OCI-LY1 (cell line): ENCODE results near the gene SMIM13.

ENCODE experiments used
- H2AFZ ChIP-seq: fragments of 200-600 bp; sonication (generic), shearing (Covaris generic); 2 replicates; pipeline ENCODE4 v1.6.0; 2014; ENCODE audit warnings: antibody characterized with exemption, mild to moderate bottlenecking, low read length
- H3F3A ChIP-seq: fragments of 200-600 bp; sonication (generic), shearing (Covaris generic); 2 replicates; pipeline ENCODE4 v1.6.0; 2014; ENCODE audit warnings: mild to moderate bottlenecking, antibody characterized with exemption, low read length, moderate library complexity; ENCODE audit not compliant: insufficient read depth
- H3K27ac ChIP-seq: fragments of 200-600 bp; sonication (generic); 2 replicates; pipeline ENCODE4 v1.5.1; 2014; ENCODE audit warnings: low read length, mixed run types, mild to moderate bottlenecking, low read depth; ENCODE audit not compliant: poor library complexity, severe bottlenecking
- H3K27me3 ChIP-seq: fragments of 200-600 bp; sonication (generic); 2 replicates; pipeline ENCODE4 v1.6.0; 2014; ENCODE audit warnings: antibody characterized with exemption, mild to moderate bottlenecking, low read length, moderate library complexity; ENCODE audit not compliant: insufficient read depth
- H3K36me3 ChIP-seq: fragments of 200-600 bp; sonication (generic); 2 replicates; pipeline ENCODE4 v1.6.1; 2014; ENCODE audit warnings: mild to moderate bottlenecking, antibody characterized with exemption, low read length, moderate library complexity, mixed read lengths; ENCODE audit not compliant: insufficient read depth
- H3K4me1 ChIP-seq: fragments of 200-600 bp; sonication (generic); 2 replicates; pipeline ENCODE4 v1.5.1; 2014; ENCODE audit warnings: mild to moderate bottlenecking, low read length, moderate library complexity; ENCODE audit not compliant: insufficient read depth, severe bottlenecking
- H3K4me2 ChIP-seq: fragments of 200-600 bp; sonication (generic), shearing (Covaris generic); 2 replicates; pipeline ENCODE4 v1.6.1; 2014; ENCODE audit warnings: low read length
- H3K4me3 ChIP-seq: fragments of 200-600 bp; sonication (generic); 2 replicates; pipeline ENCODE4 v1.5.1; 2014; ENCODE audit warnings: low read length, low read depth, mild to moderate bottlenecking, mixed read lengths; ENCODE audit not compliant: poor library complexity, severe bottlenecking
- H3K79me2 ChIP-seq: fragments of 200-600 bp; shearing (Covaris generic); 2 replicates; pipeline ENCODE4 v1.6.1; 2016; ENCODE audit warnings: mixed run types, low read length, mixed read lengths; ENCODE audit not compliant: insufficient read depth
- H3K9ac ChIP-seq: fragments of 200-600 bp; sonication (generic), shearing (Covaris generic); 2 replicates; pipeline ENCODE4 v1.6.1; 2014; ENCODE audit warnings: mild to moderate bottlenecking, low read length, mixed read lengths
- H3K9me2 ChIP-seq: fragments of 200-600 bp; sonication (generic), shearing (Covaris generic); 2 replicates; pipeline ENCODE4 v1.6.1; 2014; ENCODE audit warnings: low read depth, mild to moderate bottlenecking, low read length, mixed read lengths
- H3K9me3 ChIP-seq: fragments of 200-600 bp; shearing (Covaris generic); 2 replicates; pipeline ENCODE4 v1.6.1; 2014; ENCODE audit warnings: low read length, mixed read lengths
- H4K20me1 ChIP-seq: fragments of 200-600 bp; sonication (generic), shearing (Covaris generic); 2 replicates; pipeline ENCODE4 v1.6.0; 2016; ENCODE audit warnings: mild to moderate bottlenecking, low read length; ENCODE audit not compliant: insufficient read depth
- EZH2 ChIP-seq: fragments of 200-600 bp; sonication (generic), shearing (Covaris generic); IDR thresholded peaks from 2 replicates; pipeline ENCODE4 v1.8.0; 2017; ENCODE audit warnings: borderline replicate concordance, mixed run types, mild to moderate bottlenecking, antibody characterized with exemption, low read length, moderate library complexity, mixed read lengths
- TF ChIP-seq, protein P1 (sequence below): fragments of 200-600 bp; sonication (generic), shearing (Covaris generic); IDR thresholded peaks from 2 replicates; pipeline ENCODE4 v1.5.1; 2017; ENCODE audit warnings: mild to moderate bottlenecking, antibody characterized with exemption, low read length, moderate library complexity, mixed read lengths

The SMIM13 gene

DNA sequence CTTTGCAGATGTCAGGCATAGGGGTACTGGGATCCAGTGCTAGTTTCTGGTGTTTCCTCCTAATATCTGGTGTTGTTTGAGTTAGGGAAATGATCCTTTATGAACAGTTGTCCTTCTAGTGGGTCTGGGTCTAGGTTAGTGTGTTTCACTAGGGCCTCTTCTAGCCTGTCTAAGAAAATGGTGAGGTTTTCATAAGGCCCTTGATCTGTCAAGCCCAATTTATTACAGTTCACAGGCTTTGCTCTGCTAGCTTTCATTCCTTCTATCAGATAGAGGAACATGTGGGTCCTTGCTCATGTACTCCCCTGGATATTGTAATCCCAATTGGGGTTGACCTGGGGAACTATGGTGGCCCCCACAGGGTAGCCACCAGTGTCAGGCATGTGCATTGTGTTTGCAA lies 15.1 kb downstream of the SMIM13 start:
- Histone ChIP-seq H3K27ac (no peak overlapping the region), H3K27me3 (no peaks in the 10 kb centered on the region), H2AFZ (no peak overlapping the region), H3K9me3 (no peaks in the 10 kb centered on the region), H3K4me2 (no peak overlapping the region), H3K9ac (no peak overlapping the region), H3K79me2 (no peaks in the 10 kb centered on the region), H3K36me3 (no peaks in the 10 kb centered on the region), H3F3A (no peaks in the 10 kb centered on the region), H4K20me1 (no peaks in the 10 kb centered on the region), H3K9me2 (no peaks in the 10 kb centered on the region), H3K4me3 (no peak overlapping the region), H3K4me1 (no peaks in the 10 kb centered on the region)
- no peak for TF ChIP-seq EZH2
- TF ChIP-seq, protein P1, sequence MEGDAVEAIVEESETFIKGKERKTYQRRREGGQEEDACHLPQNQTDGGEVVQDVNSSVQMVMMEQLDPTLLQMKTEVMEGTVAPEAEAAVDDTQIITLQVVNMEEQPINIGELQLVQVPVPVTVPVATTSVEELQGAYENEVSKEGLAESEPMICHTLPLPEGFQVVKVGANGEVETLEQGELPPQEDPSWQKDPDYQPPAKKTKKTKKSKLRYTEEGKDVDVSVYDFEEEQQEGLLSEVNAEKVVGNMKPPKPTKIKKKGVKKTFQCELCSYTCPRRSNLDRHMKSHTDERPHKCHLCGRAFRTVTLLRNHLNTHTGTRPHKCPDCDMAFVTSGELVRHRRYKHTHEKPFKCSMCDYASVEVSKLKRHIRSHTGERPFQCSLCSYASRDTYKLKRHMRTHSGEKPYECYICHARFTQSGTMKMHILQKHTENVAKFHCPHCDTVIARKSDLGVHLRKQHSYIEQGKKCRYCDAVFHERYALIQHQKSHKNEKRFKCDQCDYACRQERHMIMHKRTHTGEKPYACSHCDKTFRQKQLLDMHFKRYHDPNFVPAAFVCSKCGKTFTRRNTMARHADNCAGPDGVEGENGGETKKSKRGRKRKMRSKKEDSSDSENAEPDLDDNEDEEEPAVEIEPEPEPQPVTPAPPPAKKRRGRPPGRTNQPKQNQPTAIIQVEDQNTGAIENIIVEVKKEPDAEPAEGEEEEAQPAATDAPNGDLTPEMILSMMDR, result no peak

DNA sequence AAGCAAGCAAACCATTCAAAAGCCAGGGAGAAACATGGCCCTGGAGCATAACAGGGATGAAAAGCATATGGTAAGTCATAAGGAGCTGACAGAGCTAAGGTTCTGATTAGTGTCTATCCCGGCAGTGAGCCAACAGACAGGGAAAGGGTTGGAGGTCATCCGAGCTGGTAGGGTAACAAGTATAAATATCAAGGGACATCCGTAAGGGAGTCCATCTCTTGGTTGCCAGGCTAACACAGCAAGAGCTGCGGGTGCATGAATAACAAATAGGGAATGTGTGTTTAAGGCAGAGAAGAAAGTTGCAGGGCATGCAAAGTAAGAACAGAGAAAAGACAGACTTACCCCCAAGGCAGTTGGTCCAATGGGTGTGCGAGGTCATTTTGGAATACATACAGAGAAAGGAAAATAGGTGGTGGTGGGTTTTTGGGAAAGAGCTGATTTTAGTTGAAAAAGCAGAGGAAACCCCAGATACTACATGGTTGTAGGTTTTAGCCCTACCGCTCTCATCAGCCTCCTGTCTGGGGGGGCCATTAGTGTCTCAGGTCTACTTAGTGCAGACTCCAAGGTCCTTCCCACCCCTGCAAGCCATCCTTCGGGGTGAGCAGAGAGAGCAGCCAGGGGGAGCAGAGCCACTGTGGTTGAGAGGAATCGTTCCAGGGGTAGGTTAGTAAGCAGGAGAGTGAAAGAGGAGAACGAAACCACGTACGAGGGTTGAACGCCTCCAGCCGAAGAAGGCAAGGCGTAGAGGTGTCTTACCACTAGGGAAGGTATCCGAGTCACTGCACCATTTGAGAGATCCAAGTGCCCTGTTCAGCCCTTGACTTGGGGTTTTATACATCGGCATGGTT lies 17.5 kb downstream of the SMIM13 start, which contains the start of gene ERVFRD-1:
TSS of gene ERVFRD-1 (minus strand) at position 805 of the 848 bp plus-strand sequence. CDS start 6,415 bp downstream, outside the sequence.
- no peak within 1 kb of the TSS for H3K4me2 ChIP-seq
- H3K36me3 ChIP-seq, result no peaks in the 10 kb centered on the region
- H3K27ac ChIP-seq, result no peak within 1 kb of the TSS
- H2AFZ ChIP-seq, result no peak within 1 kb of the TSS
- H3K27me3 ChIP-seq, result no peaks in the 10 kb centered on the region
- no peaks in the 10 kb centered on the region for H3F3A ChIP-seq
- H3K79me2 ChIP-seq, result peaks cover 6% of the 10 kb centered on the region; the same call in 1 of the 2 replicates
- H3K4me3 ChIP-seq, result no peak within 1 kb of the TSS
- no peak within 1 kb of the TSS for H3K9ac ChIP-seq
- H3K9me2 ChIP-seq, result no peaks in the 10 kb centered on the region
- H4K20me1 ChIP-seq, result no peaks in the 10 kb centered on the region
- TF ChIP-seq, protein P1, result no peak
- TF ChIP-seq EZH2, result no peak
- no peaks in the 10 kb centered on the region for H3K9me3 ChIP-seq
- no peaks in the 10 kb centered on the region for H3K4me1 ChIP-seq

DNA sequence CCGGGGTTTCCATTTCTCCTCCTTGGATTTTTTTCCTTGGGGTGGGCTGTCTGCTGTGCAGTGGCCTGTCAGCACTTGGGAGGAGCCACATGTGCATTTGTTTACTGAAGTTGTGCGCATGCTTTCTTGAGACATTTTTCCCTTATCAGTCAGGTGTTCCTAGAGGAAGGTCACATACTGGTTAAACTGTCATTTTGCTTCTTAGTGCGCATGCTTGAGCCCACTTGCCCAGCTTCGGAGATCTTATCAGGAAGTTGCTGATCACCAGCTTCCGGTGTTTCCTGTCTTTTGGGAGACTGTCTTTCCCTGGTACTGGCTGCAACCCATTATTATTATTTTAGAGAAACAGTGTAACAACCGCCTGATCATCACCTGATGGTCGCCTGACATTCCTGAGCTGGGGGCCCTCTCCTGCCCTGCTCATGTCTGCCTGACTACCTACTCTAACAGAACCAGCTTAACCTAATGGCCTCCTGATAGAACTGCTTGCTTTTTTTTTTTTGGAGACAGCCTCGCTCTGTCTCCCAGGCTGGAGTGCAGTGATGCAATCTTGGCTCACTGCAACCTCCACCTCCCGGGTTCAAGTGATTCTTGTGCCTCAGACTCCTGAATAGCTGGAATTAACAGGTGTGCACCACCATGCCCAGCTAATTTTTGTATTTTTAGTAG lies 18.3 kb downstream of the SMIM13 start:
- Histone ChIP-seq H3K27me3 (no peaks in the 10 kb centered on the region), H3K9me2 (no peaks in the 10 kb centered on the region), H3K27ac (no peak overlapping the region), H3K36me3 (no peaks in the 10 kb centered on the region), H3K9me3 (no peaks in the 10 kb centered on the region), H3K4me3 (no peak overlapping the region), H3K4me1 (no peaks in the 10 kb centered on the region), H4K20me1 (no peaks in the 10 kb centered on the region), H3F3A (no peaks in the 10 kb centered on the region), H3K4me2 (no peak overlapping the region), H3K9ac (no peak overlapping the region), H3K79me2 (peaks cover 12% of the 10 kb centered on the region), H2AFZ (no peak overlapping the region)
- no peak for TF ChIP-seq EZH2
- TF ChIP-seq, protein P1, result no peak
